SK-N-SH (cell line): Measurements from ENCODE around the gene NUDCD3. TPM values are rescaled to one million over a fixed set of nuclear protein-coding genes. Genes with fewer than 3 reads are reported as not detected.

Experiments
- CTCF ChIA-PET: fragments of 300-600, 350-600 bp; formaldehyde crosslinking; extraction: SDS; loops from one replicate; lab custom pipeline; 2021; lab: Yijun Ruan, JAX
- POLR2A ChIA-PET: fragments of 350-600 bp; sonication (Branson Sonifier 250); formaldehyde crosslinking; extraction: SDS; loops from one replicate; lab custom pipeline; 2020; ENCODE audit warnings: antibody characterized with exemption, inconsistent platforms; lab: Yijun Ruan, JAX
- DNase-seq: peaks from one replicate; pipeline ENCODE4 v3.0.0; 2012
- H2AFZ ChIP-seq: fragments of 200-600 bp; sonication (generic); 2 replicates; pipeline ENCODE4 v1.8.1; 2016; ENCODE audit warnings: antibody characterized with exemption, mild to moderate bottlenecking, low read depth
- H3F3A ChIP-seq: fragments of 200-600 bp; sonication (generic); replicated peaks from 2 replicates; pipeline ENCODE3; 2016; ENCODE audit warnings: antibody characterized with exemption, mild to moderate bottlenecking; ENCODE audit not compliant: insufficient read depth
- H3K27ac ChIP-seq, 2 experiments: fragments of 200-500 bp in 1 of 2; fragments of 200-600 bp in 1 of 2; sonication (Bioruptor generic) in 1 of 2; sonication (generic), shearing (Covaris generic) in 1 of 2; 2 replicates each; pipeline versions ENCODE4 v1.5.1 to v1.6.1; 2014 to 2016; ENCODE audit warnings: low read depth in 2 of 2, inconsistent platforms in 1 of 2, low read length in 1 of 2, mild to moderate bottlenecking in 1 of 2, mixed read lengths in 1 of 2
- H3K27me3 ChIP-seq: fragments of 200-600 bp; sonication (generic), shearing (Covaris generic); 2 replicates; pipeline ENCODE4 v1.6.1; 2016; ENCODE audit warnings: mixed run types; ENCODE audit not compliant: insufficient read depth
- H3K36me3 ChIP-seq, 2 experiments: fragments of 200-500 bp in 1 of 2; fragments of 200-600 bp in 1 of 2; sonication (Bioruptor generic) in 1 of 2; sonication (generic) in 1 of 2; replicated peaks in 1 of 2; 2 replicates each; pipeline versions ENCODE3 to v1.5.1; 2014 to 2016; ENCODE audit warnings: low read length in 1 of 2, mild to moderate bottlenecking in 1 of 2; ENCODE audit not compliant: insufficient read depth in 2 of 2, control insufficient read depth in 1 of 2
- H3K4me1 ChIP-seq, 2 experiments: fragments of 200-500 bp in 1 of 2; fragments of 200-600 bp in 1 of 2; sonication (Bioruptor generic) in 1 of 2; sonication (generic), shearing (Covaris generic) in 1 of 2; 2 replicates each; pipeline versions ENCODE4 v1.5.1 to v1.6.1; 2014 to 2016; ENCODE audit warnings: low read depth in 1 of 2, low read length in 1 of 2, mixed run types in 1 of 2; ENCODE audit not compliant: insufficient read depth in 2 of 2, control insufficient read depth in 1 of 2
- H3K4me2 ChIP-seq: fragments of 200-600 bp; sonication (generic), shearing (Covaris generic); 2 replicates; pipeline ENCODE4 v1.6.1; 2017; ENCODE audit warnings: mixed run types
- H3K4me3 ChIP-seq, 2 experiments: fragments of 200-500 bp in 1 of 2; fragments of 200-600 bp in 1 of 2; sonication (Bioruptor generic) in 1 of 2; sonication (generic), shearing (Covaris generic) in 1 of 2; 2 replicates each; pipeline versions ENCODE4 v1.5.1 to v1.8.1; 2014 to 2016; ENCODE audit warnings: low read depth in 2 of 2, inconsistent platforms in 1 of 2, low read length in 1 of 2, mild to moderate bottlenecking in 1 of 2, mixed read lengths in 1 of 2, moderate library complexity in 1 of 2
- H3K79me2 ChIP-seq: fragments of 200-600 bp; sonication (generic); 2 replicates; pipeline ENCODE4 v1.8.1; 2017; ENCODE audit warnings: mild to moderate bottlenecking; ENCODE audit not compliant: insufficient read depth
- H3K9ac ChIP-seq: fragments of 200-600 bp; sonication (generic); 2 replicates; pipeline ENCODE4 v1.6.1; 2017; ENCODE audit warnings: mixed run types
- H3K9me2 ChIP-seq: fragments of 200-600 bp; sonication (generic); 2 replicates; pipeline ENCODE4 v1.6.1; 2017; ENCODE audit warnings: mixed run types
- H3K9me3 ChIP-seq: fragments of 200-600 bp; sonication (generic); 2 replicates; pipeline ENCODE4 v1.6.1; 2017; ENCODE audit warnings: mixed run types, mild to moderate bottlenecking, moderate library complexity
- H4K20me1 ChIP-seq: fragments of 200-600 bp; sonication (generic); 2 replicates; pipeline ENCODE4 v1.6.1; 2017; ENCODE audit warnings: mild to moderate bottlenecking, mixed run types; ENCODE audit not compliant: insufficient read depth
- CTCF ChIP-seq: fragments of 200-600 bp; sonication (generic); IDR thresholded peaks from 2 replicates; pipeline ENCODE4 v1.6.1; 2017; ENCODE audit warnings: antibody characterized with exemption, mild to moderate bottlenecking, moderate library complexity
- ELF1 ChIP-seq: IDR thresholded peaks from 2 replicates; pipeline ENCODE4 v1.4.0; 2012
- EP300 ChIP-seq, 2 experiments: IDR thresholded peaks; 2 replicates each; pipeline versions ENCODE4 v1.4.0 to v1.6.1; 2012; ENCODE audit warnings: borderline replicate concordance in 1 of 2, low read depth in 1 of 2, low read length in 1 of 2
- EZH2phosphoT487 ChIP-seq: fragments of 200-600 bp; sonication (generic); IDR thresholded peaks from 2 replicates; pipeline ENCODE4 v1.6.1; 2017; ENCODE audit warnings: low read depth, mixed run types, mild to moderate bottlenecking, antibody characterized with exemption, moderate library complexity, borderline replicate concordance
- MAX ChIP-seq: IDR thresholded peaks from 2 replicates; pipeline ENCODE4 v1.4.0; 2012; ENCODE audit warnings: low read depth
- NFIC ChIP-seq: IDR thresholded peaks from 2 replicates; pipeline ENCODE4 v1.4.0; 2012; ENCODE audit warnings: borderline replicate concordance
- POLR2AphosphoS5 ChIP-seq: IDR thresholded peaks from 2 replicates; pipeline ENCODE4 v1.6.1; 2012; ENCODE audit warnings: low read depth, low read length
- RAD21 ChIP-seq: IDR thresholded peaks from 2 replicates; pipeline ENCODE4 v1.6.1; 2012; ENCODE audit warnings: mild to moderate bottlenecking, low read length
- RFX5 ChIP-seq: IDR thresholded peaks from 2 replicates; pipeline ENCODE4 v1.6.1; 2012; ENCODE audit warnings: mild to moderate bottlenecking, improper control_type of control experiment, low read length
- RXRA ChIP-seq: IDR thresholded peaks from 2 replicates; pipeline ENCODE4 v1.4.0; 2012; ENCODE audit warnings: low read depth, mild to moderate bottlenecking, borderline replicate concordance
- TCF12 ChIP-seq: IDR thresholded peaks from 2 replicates; pipeline ENCODE4 v1.4.0; 2012
- TEAD4 ChIP-seq: IDR thresholded peaks from 2 replicates; pipeline ENCODE4 v1.4.0; 2012; ENCODE audit warnings: mild to moderate bottlenecking, borderline replicate concordance; ENCODE audit not compliant: insufficient read depth
- USF1 ChIP-seq: IDR thresholded peaks from 2 replicates; pipeline ENCODE4 v1.4.0; 2012; ENCODE audit warnings: low read depth, borderline replicate concordance
- USF2 ChIP-seq: fragments of 150-350 bp; IDR thresholded peaks from 2 replicates; pipeline ENCODE4 v1.6.1; 2017; ENCODE audit warnings: antibody characterized with exemption, low read length, low read depth, borderline replicate concordance
- WGBS: methylation state at CpG from one replicate; pipeline ENCODE4 v1.1.6; 2017; ENCODE audit warnings: low lambda C conversion rate; 5-methylcytosine and 5-hydroxymethylcytosine counted together
- polyA plus RNA-seq, 3 experiments: library from polyadenylated mRNA; depleted of rRNA; stranded (reverse); fragments of >200 nt; gene quantifications; 2 replicates each; pipeline ENCODE4 v1.2.3, GENCODE V29; 2012

The NUDCD3 gene
- polyA plus RNA-seq, 1 of the 3 experiments (the other 2 are of a cell fraction) = 66.0 TPM

- Histone ChIP-seq H4K20me1 (peaks cover 5% of the 10 kb centered on the region; the same call in 1 of the 2 replicates), H3K4me1 (peaks cover 2 to 23% of the 10 kb centered on the region in 2 experiments; a peak in 2 of 4 replicates), H2AFZ (peak overlapping the region; percentile 56; the same call in 1 of the 2 replicates), H3K79me2 (peaks cover 98% of the 10 kb centered on the region), H3K9me2 (no peaks in the 10 kb centered on the region), H3K9ac (peak overlapping the region; percentile 22; the same call in 1 of the 2 replicates), H3K4me2 (peak overlapping the region; percentile 56), H3K36me3 (peaks cover 28 to 34% of the 10 kb centered on the region in 2 experiments), H3K27me3 (no peaks in the 10 kb centered on the region), H3F3A (peaks cover 8% of the 10 kb centered on the region), H3K9me3 (no peaks in the 10 kb centered on the region), H3K27ac (peak overlapping the region in 1 of 2 experiments; percentile 60; a peak in 2 of 4 replicates), H3K4me3 (no peak overlapping the region)
- CTCF ChIA-PET = interaction anchor here (1.1 to 2.1 kb wide), 7 partner anchors 9 to 389 kb away, joined by 3 to 10 read pairs (median 3); no protein-coding TSS in a partner anchor
- 89% methylated on average over 2 of the region's 2 CpGs for WGBS
- POLR2A ChIA-PET = no interaction called here
- no peak for DNase-seq
- no peak for TF ChIP-seq TEAD4
- 0 out of 2 replicates have a peak, but pooled peaks have one; percentile 19 for TF ChIP-seq TCF12
- TF ChIP-seq USF2 = no peak
- 0 out of 2 replicates have a peak, but pooled peaks have one; percentile 61 for TF ChIP-seq MAX
- TF ChIP-seq USF1 = peak; percentile 63; the same call in 1 of the 2 replicates
Observed at GRCh38 chr7:44461387-44461786, 29.1 kb downstream of the NUDCD3 start.

- Histone ChIP-seq H3F3A (peaks cover 3% of the 10 kb centered on the region), H3K4me3 (no peak overlapping the region), H3K9me2 (no peaks in the 10 kb centered on the region), H2AFZ (no peak overlapping the region), H3K4me1 (peaks cover 2 to 13% of the 10 kb centered on the region in 2 experiments; a peak in 2 of 4 replicates), H3K9ac (no peak overlapping the region), H3K9me3 (no peaks in the 10 kb centered on the region), H3K4me2 (no peak overlapping the region), H3K36me3 (peaks cover 23 to 31% of the 10 kb centered on the region in 2 experiments), H3K27me3 (no peaks in the 10 kb centered on the region), H3K27ac (no peak overlapping the region)
- ChIA-PET CTCF (interaction anchor here (0.6 to 2.1 kb wide), 3 partner anchors 11 to 246 kb away, joined by 3 to 5 read pairs (median 3); no protein-coding TSS in a partner anchor), POLR2A (no interaction called here)
- DNase-seq = no peak
- no peak for TF ChIP-seq RAD21
- TF ChIP-seq TCF12 = no peak
- TF ChIP-seq, all 33 proteins: peak for 0
- peaks cover 7% of the 10 kb centered on the region; the same call in 1 of the 2 replicates for H4K20me1 ChIP-seq
- 92% methylated on average over 3 of the region's 3 CpGs for WGBS
- peaks cover 97% of the 10 kb centered on the region for H3K79me2 ChIP-seq
Observed at GRCh38 chr7:44460325-44460724, 30.1 kb downstream of the NUDCD3 start.

GRCh38 chr7:44455155-44455554, 35.3 kb downstream of the NUDCD3 start:
- H4K20me1 ChIP-seq = peaks cover 17% of the 10 kb centered on the region
- TF ChIP-seq EP300 (IDR thresholded peaks at IDR 0.05; ENCODE audit: borderline replicate concordance in 1 of 2, low read depth in 1 of 2, low read length in 1 of 2) (no peak), USF2 (no peak), RFX5 (no peak), TEAD4 (no peak), USF1 (no peak), MAX (no peak), EZH2phosphoT487 (no peak), POLR2AphosphoS5 (no peak), ELF1 (no peak), CTCF (no peak), RXRA (no peak), NFIC (no peak)

More at GRCh38 chr7:44455155-44455554, 35.3 kb downstream of the NUDCD3 start:
- WGBS = 96% methylated on average over 3 of the region's 3 CpGs
- Histone ChIP-seq H3K4me1 (no peaks in the 10 kb centered on the region; a peak in 1 of 4 replicates), H3K79me2 (peaks cover 94% of the 10 kb centered on the region), H2AFZ (no peak overlapping the region), H3K4me2 (no peak overlapping the region), H3F3A (peaks cover under 1% of the 10 kb centered on the region), H3K36me3 (peaks cover 12 to 27% of the 10 kb centered on the region in 2 experiments), H3K27ac (no peak overlapping the region), H3K9ac (no peak overlapping the region), H3K9me2 (no peaks in the 10 kb centered on the region), H3K27me3 (no peaks in the 10 kb centered on the region), H3K9me3 (no peaks in the 10 kb centered on the region), H3K4me3 (no peak overlapping the region)
- DNase-seq = no peak
- CTCF ChIA-PET = interaction anchor here (0.6 to 3.5 kb wide), 4 partner anchors 8 to 20 kb away, joined by 3 to 7 read pairs (median 4); no protein-coding TSS in a partner anchor
- POLR2A ChIA-PET = no interaction called here
